ENCODE data around the gene ZBTB38. TPM values are rescaled to one million over a fixed set of nuclear protein-coding genes. Genes with fewer than 3 reads are reported as not detected.

ZBTB38 gene
- total and polyA plus RNA-seq, 2 donors (not counting 3 experiments of a cell fraction or from before 2014, with no cell fraction given): 31.1 to 85.2 TPM

DNA sequence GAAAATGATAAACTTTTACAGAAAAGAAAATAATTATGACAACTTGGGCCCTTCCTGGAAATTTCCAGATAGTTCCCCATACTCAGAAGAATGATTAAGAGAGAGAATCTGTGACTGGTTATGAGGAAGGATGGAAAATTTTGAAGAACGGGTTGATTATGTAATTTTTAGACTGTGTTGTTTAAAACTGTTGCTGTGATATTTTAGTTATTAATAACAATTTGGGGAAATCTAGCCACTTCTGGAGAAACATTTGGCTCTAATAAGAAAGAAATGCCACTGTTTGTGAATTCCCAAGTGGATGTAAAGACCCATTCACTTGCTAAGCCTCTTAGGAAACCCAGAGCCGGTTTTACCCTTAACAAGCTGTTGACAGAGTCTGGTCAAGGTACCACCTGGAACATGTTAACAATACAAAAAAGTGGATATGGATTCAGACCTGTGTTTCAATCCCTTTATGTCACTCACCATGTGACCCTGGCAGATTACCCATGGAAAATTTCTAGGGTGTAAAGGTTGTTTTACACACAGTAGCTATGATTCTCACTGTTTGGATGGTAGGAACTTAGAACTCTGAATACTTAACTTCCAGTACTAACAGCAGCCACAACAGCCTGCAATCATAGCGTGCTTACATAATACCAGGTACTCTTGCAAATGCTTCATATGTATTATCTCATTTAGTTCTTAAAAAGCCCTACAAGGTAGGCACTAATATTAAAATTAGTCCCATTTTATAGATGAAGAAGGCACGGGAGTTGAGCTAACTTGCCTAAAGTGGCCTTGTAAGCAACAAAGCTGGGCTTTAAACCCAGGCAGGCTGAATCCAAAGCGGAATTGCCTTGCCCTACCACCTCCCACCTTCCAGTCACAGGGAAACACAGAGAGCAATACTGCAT is 32.0 kb downstream of the ZBTB38 start:
- dilution Hi-C loops (cut with MboI; ENCODE audit: extremely low pct_ligation_motif_present, low sequenced_read_pairs): no loop called here
- H3K27ac ChIP-seq (ENCODE audit: insufficient read depth, low read depth, low read length): no peak overlapping the region
- TF ChIP-seq FOS (IDR thresholded peaks at IDR 0.05; ENCODE audit: borderline replicate concordance, insufficient read depth, low read length) (no peak), JUN (IDR thresholded peaks at IDR 0.05; ENCODE audit: borderline replicate concordance, insufficient read depth, insufficient read length, low read depth) (no peak), CTCF (IDR thresholded peaks at IDR 0.05; ENCODE audit: extremely low read depth in 1 of 2, insufficient read depth in 1 of 2, low read depth in 1 of 2, low read length in 2 of 2) (no peak), MYC (IDR thresholded peaks at IDR 0.05; ENCODE audit: low read depth, low read length) (no peak), POLR2AphosphoS5 (IDR thresholded peaks at IDR 0.05; ENCODE audit: insufficient read depth, low read depth, low read length) (no peak)
- FAIRE-seq (no peak), DNase-seq (ENCODE audit: low read depth, low spot score) (no peak)
- peaks cover 7 to 11% of the 10 kb centered on the region in 2 experiments for H3K36me3 ChIP-seq (ENCODE audit: control insufficient read depth in 2 of 2, extremely low read depth in 1 of 2, insufficient read depth in 2 of 2, low read length in 2 of 2)
- H3K9ac ChIP-seq (replicated peaks; ENCODE audit: extremely low read depth, insufficient read depth, low read length): no peak overlapping the region
- H4K20me1 ChIP-seq (replicated peaks; ENCODE audit: control insufficient read depth, extremely low read depth, insufficient read depth, low read length): no peaks in the 10 kb centered on the region
- H3K9me3 ChIP-seq (replicated peaks; ENCODE audit: control insufficient read depth, insufficient read depth, low read length): no peaks in the 10 kb centered on the region
- H2AFZ ChIP-seq (ENCODE audit: low read depth, low read length): no peak overlapping the region
- CTCF ChIA-PET: interaction anchor here (0.7 to 1.8 kb wide), 10 partner anchors 10 to 54 kb away, joined by 3 to 7 read pairs (median 4); no protein-coding TSS in a partner anchor
- no peaks in the 10 kb centered on the region for H3K27me3 ChIP-seq (ENCODE audit: control insufficient read depth in 2 of 2, insufficient read depth in 2 of 2, low read length in 2 of 2)
- H3K9me1 ChIP-seq (replicated peaks; ENCODE audit: control insufficient read depth, extremely low read depth, insufficient read depth, low read length): no peaks in the 10 kb centered on the region
- POLR2A ChIA-PET: interaction anchor here (1.5 kb wide), 1 partner anchor 26 kb away, joined by 3 read pairs; no protein-coding TSS in a partner anchor
- peaks cover 24% of the 10 kb centered on the region for H3K79me2 ChIP-seq (ENCODE audit: control insufficient read depth, insufficient read depth, low read length)
- intact Hi-C loops (cut with micrococcal nuclease): no loop called here
- BruUV-seq (replicated peaks): no TSS peak
- no peak overlapping the region for H3K4me2 ChIP-seq (ENCODE audit: insufficient read depth, low read length)
- peaks cover 38% of the 10 kb centered on the region for H3K4me1 ChIP-seq (ENCODE audit: control insufficient read depth, extremely low read depth, insufficient read depth, low read length)
- H3K4me3 ChIP-seq (replicated peaks in 1 of 3; ENCODE audit: insufficient read depth in 1 of 3, low read depth in 1 of 3, low read length in 3 of 3): no peak overlapping the region

Data from endothelial cell of umbilical vein (primary cell).